ENCODE data around the gene THAP12. TPM values are rescaled to one million over a fixed set of nuclear protein-coding genes. Genes with fewer than 3 reads are reported as not detected.

Gene THAP12
- total and polyA plus RNA-seq, 2 of the 13 experiments (the other 11 are each of a cell fraction or from before 2014, with no cell fraction given): 18.8 to 51.3 TPM

- ChIA-PET CTCF (ENCODE audit: low intra/inter-chr PET ratio, low total read pairs) (no interaction called here), POLR2A (no interaction called here)
- Histone ChIP-seq H3K27ac (ENCODE audit: extremely low read length, insufficient read depth, low read length) (no peak overlapping the region), H3K79me2 (ENCODE audit: insufficient read depth, low read length) (no peaks in the 10 kb centered on the region), H3K4me1 (ENCODE audit: insufficient read depth, low read length) (peaks cover 15% of the 10 kb centered on the region; the same call in 1 of the 2 replicates), H3K36me3 (replicated peaks in 1 of 2; ENCODE audit: control insufficient read depth in 1 of 2, insufficient read depth in 2 of 2, low read length in 2 of 2) (peaks cover 10 to 37% of the 10 kb centered on the region in 2 experiments; a peak in 4 of 5 replicates), H3K4me2 (ENCODE audit: low read depth, low read length) (no peak overlapping the region), H3K4me3 (replicated peaks in 1 of 3; ENCODE audit: insufficient read depth in 1 of 3, low read depth in 2 of 3, low read length in 3 of 3) (no peak overlapping the region), H3K9ac (ENCODE audit: insufficient read depth, low read depth, low read length) (no peak overlapping the region), H3K27me3 (ENCODE audit: control insufficient read depth in 1 of 2, insufficient read depth in 2 of 2, low read length in 2 of 2) (no peaks in the 10 kb centered on the region), H4K20me1 (ENCODE audit: insufficient read depth, low read length) (no peaks in the 10 kb centered on the region), H2AFZ (ENCODE audit: low read length) (no peak overlapping the region), H3K9me3 (ENCODE audit: low read length) (peaks cover 8% of the 10 kb centered on the region; the same call in 1 of the 2 replicates)
- DNase-seq (ENCODE audit: low spot score): peak; percentile 11
- in situ Hi-C loops (cut with HindIII; ENCODE audit: extremely low pct_ligation_motif_present, low pct_unique_long_range_greater_than_20kb) (no loop called here), intact Hi-C loops (cut with micrococcal nuclease; ENCODE audit: unreplicated experiment) (no loop called here)
- peak; percentile 83 for ATAC-seq
- no TSS peak for BruUV-seq (replicated peaks)
- 100% methylated on average over 1 of the region's 1 CpG for WGBS (ENCODE audit: low lambda C conversion rate)
- no peak for FAIRE-seq
- TF ChIP-seq EP300 (IDR thresholded peaks at IDR 0.05; ENCODE audit: low read depth in 2 of 2, low read length in 2 of 2) (peak in 1 of 2 experiments; percentile 22; a peak in 1 of 4 replicates), EP300 (CRISPR knock-in tag; IDR thresholded peaks at IDR 0.05; ENCODE audit: borderline replicate concordance) (no peak), THAP9 (CRISPR knock-in tag; IDR thresholded peaks at IDR 0.05; ENCODE audit: borderline replicate concordance) (no peak)
Measured at GRCh38 chr11:76355172-76355571, 25.8 kb downstream of the THAP12 start.

- no peak for DNase-seq (ENCODE audit: low spot score)
- intact Hi-C loops (cut with micrococcal nuclease; ENCODE audit: unreplicated experiment) (no loop called here), in situ Hi-C loops (cut with HindIII; ENCODE audit: extremely low pct_ligation_motif_present, low pct_unique_long_range_greater_than_20kb) (no loop called here)
- no peaks in the 10 kb centered on the region for H3K79me2 ChIP-seq (ENCODE audit: insufficient read depth, low read length)
- ATAC-seq: no peak
- POLR2A ChIA-PET: no interaction called here
- H3K9me3 ChIP-seq (ENCODE audit: low read length): no peaks in the 10 kb centered on the region
- no peak overlapping the region for H3K4me3 ChIP-seq (replicated peaks in 1 of 3; ENCODE audit: insufficient read depth in 1 of 3, low read depth in 2 of 3, low read length in 3 of 3)
- H3K27me3 ChIP-seq (ENCODE audit: control insufficient read depth in 1 of 2, insufficient read depth in 2 of 2, low read length in 2 of 2): no peaks in the 10 kb centered on the region
- no peak for FAIRE-seq
- no peak overlapping the region for H3K27ac ChIP-seq (ENCODE audit: extremely low read length, insufficient read depth, low read length)
- no peaks in the 10 kb centered on the region for H3K4me1 ChIP-seq (ENCODE audit: insufficient read depth, low read length)
- H3K9ac ChIP-seq (ENCODE audit: insufficient read depth, low read depth, low read length): no peak overlapping the region
- TF ChIP-seq NPAS2 (CRISPR knock-in tag; IDR thresholded peaks at IDR 0.05; ENCODE audit: borderline replicate concordance) (no peak), ZNF761 (CRISPR knock-in tag; conservative IDR thresholded peaks at IDR 0.05) (no peak), RXRA (CRISPR knock-in tag; IDR thresholded peaks at IDR 0.05) (no peak)
- no peaks in the 10 kb centered on the region for H4K20me1 ChIP-seq (ENCODE audit: insufficient read depth, low read length)
- H2AFZ ChIP-seq (ENCODE audit: low read length): no peak overlapping the region
- no peak overlapping the region for H3K4me2 ChIP-seq (ENCODE audit: low read depth, low read length)
- CTCF ChIA-PET (ENCODE audit: low intra/inter-chr PET ratio, low total read pairs): no interaction called here
- no TSS peak for BruUV-seq (replicated peaks)
- peaks cover 2 to 4% of the 10 kb centered on the region in 2 experiments; a peak in 3 of 5 replicates for H3K36me3 ChIP-seq (replicated peaks in 1 of 2; ENCODE audit: control insufficient read depth in 1 of 2, insufficient read depth in 2 of 2, low read length in 2 of 2)
- 98% methylated on average over 3 of the region's 3 CpGs for WGBS (ENCODE audit: low lambda C conversion rate)
Measured at GRCh38 chr11:76348348-76348747, 32.6 kb downstream of the THAP12 start.

Data from HepG2 (cell line).